Right renal pelvis (tissue), 4 donors: ENCODE measurements around the gene TBCK. TPM values are rescaled to one million over a fixed set of nuclear protein-coding genes. Genes with fewer than 3 reads are reported as not detected.

Experiments used
- DNase-seq, 4 donors: peaks; one replicate each; pipeline ENCODE4 v3.0.0-alpha.2; 2013; ENCODE audit warnings: low read depth in 4 of 4, low spot score in 3 of 4, missing footprints in 1 of 4
- polyA plus RNA-seq, 4 donors: library from polyadenylated mRNA; unstranded; fragments of 120-200 nt; gene quantifications; one replicate each; pipeline ENCODE4 v1.2.1, GENCODE V29; 2013; ENCODE audit not compliant: insufficient read length in 4 of 4

TBCK gene
- polyA plus RNA-seq, 4 donors: 54.1 to 68.1 (median 61.4) TPM

DNA sequence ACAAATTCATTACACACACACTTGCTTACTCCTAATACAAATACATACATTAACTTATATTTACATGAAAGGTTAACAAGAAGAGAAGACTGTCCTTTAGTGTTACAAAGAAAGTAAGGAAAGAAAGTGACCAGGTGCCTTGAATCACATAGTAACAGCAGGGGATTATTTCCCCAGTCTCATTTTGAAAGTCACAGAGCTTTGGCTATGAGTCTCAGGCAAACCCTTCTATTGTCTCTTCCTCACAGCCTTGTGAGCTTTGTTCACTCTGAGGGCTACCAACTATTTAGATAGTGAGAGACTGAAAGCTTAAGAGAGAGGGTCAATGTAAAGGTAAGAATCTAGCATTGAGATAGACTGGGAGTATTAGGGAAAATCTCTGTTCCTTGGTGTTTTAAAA, 259.1 kb downstream of the TBCK start:
- no peak for DNase-seq

GRCh38 chr4:106051514-106051913, 264.5 kb downstream of the TBCK start:
- no peak for DNase-seq

DNA sequence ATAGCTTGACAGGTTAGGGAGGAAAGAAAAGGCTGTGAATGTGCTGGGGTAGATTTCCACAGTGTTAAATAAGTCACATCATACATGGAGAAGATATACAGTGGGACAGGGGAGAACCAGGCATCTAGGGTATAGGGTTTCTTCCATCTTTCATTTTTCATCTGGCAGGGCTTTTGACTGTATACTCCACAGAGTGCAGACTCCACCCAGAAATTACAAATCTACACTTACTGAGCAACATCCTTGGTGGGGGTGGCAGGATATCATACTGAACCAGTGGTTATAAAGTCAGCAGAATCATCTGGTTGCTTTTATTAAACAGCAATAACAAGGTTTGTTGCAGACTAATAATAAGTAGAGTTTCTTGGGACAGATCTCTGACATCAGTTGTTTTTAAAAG, 266.5 kb downstream of the TBCK start:
- no peak for DNase-seq

DNA sequence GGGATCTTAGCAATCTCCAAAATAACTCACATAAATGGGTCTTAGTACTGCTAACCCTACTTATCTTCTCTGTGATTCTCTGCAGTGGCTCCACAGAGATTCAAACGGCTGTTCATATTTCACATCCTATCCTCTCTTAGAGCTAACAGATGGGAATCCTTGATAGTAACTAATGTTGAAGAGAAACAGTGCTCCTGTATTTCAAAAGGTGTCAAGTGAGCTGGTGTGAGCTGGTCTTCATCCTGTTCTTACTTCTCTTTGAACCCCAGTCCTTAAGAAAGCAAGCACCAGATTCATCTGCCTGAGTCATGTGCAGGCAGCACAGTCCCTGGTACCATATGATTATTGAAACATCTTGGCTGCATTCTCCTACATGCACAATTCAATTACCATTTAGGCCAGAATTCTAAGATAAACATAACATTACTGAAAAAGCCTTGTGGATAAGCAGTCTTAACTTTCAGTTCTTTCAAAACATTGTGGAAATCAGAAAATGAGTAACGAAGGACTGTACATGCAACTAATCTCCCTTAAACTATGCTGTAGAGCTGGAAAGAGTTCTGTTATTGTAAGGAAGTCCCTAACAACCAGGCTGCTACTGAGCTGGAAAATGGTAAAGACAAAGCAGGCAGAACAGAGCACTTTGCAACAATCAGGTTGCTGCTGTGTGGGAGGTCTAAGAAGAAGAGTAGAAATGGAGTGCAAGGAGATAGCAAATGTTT, 267.6 kb downstream of the TBCK start:
- no peak for DNase-seq

- DNase-seq: no peak
These were observed 269.9 kb downstream of the TBCK start for GRCh38 chr4:106046083-106046482.

DNA sequence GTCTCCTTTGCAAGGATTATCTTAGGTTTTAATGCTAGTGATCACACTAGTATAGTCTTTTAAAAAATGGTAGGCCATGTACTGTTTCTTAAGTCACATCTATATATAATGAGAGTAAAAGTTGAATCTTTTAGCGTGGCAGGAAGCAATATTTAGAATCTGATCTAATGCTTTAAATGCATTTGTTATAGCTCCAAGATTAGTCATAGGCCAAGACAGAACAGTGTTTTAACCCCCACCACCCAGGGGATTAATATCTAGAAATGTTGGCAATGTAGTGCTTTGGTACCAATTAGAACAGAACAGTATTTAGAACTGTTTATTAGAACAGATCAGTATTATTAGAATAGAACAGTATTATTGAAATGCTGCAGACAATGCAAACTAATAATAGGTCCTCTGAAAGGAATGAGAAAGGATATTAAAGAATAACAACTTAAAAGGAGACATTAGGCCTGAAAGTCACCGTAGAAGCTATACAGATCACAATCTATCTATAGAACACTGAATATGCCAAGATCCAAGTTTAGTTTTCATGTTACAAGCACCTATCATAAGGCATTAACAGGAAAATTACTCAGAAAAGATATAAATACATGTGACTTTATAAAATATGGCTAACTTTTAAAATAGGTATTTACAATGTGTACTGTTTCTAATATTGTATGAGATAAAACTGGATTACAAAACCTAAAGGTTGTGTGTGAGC, 274.6 kb downstream of the TBCK start:
- no peak for DNase-seq

GRCh38 chr4:106039796-106040195, 276.2 kb downstream of the TBCK start:
- no peak for DNase-seq

GRCh38 chr4:106038908-106039307, 277.1 kb downstream of the TBCK start:
- no peak for DNase-seq

- no peak for DNase-seq
These were observed 278.0 kb downstream of the TBCK start for GRCh38 chr4:106038012-106038411.

DNA sequence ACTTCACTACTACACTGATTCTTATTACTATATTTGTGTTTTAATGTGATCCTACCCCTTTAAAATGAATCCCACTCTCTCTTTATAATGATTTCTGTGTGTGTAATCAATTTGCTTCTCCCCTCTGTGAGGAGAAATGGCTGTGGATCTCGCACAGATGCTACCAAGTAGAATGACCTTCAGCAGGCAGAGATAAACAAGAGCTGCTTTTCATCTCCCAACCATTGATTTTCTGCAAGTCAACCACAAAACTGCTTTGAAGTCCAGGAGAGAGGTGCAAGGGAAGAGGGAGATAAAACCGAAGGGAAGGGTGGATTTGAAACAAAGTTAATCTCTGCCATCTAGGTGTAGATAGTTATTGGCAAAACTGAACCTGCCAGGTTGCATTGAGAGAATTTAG, 279.2 kb downstream of the TBCK start:
- DNase-seq: no peak

GRCh38 chr4:106036334-106036733, 279.7 kb downstream of the TBCK start:
- no peak for DNase-seq

- DNase-seq: no peak
These were observed 280.8 kb downstream of the TBCK start for GRCh38 chr4:106035204-106035603.

DNA sequence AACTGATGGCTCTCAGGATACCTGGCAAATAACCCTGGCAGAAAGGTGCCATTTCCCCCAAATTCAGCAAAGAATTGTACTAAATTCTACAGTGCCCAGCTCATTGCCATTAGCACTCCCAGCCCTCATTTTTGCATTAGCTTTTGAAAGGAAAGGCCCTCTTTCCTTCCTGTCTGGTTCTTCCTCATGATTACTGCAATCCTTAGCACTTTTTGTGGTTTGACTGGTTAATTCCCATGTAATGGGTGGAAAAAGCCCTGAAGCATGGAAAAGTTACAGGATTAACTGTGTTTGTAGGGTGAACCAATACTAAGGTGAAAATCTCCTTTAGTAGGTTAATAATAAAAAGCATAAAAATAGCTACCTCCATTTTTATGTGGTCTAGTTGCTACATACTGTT, 281.3 kb downstream of the TBCK start:
- DNase-seq: no peak

- no peak for DNase-seq
These were observed 281.8 kb downstream of the TBCK start for GRCh38 chr4:106034220-106034619.

DNA sequence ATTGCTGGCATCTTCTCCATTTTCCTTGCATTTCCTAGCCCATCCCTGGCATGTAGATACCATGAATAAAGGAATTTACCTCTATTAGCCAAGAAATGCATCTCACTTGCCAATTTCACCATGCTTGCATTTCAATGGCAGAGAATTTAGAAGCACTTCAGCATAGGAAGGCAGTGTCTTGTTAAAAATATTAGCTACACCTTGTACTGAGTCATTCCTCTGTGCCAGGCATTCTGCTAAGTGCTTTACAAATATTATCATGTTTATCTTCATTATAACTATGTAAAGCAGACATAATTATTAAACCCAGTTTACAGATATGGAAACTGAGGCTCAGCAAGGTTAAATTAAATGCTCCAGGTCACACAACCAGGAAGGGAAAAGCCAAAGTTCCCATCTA, 282.5 kb downstream of the TBCK start:
- DNase-seq: no peak

- DNase-seq: no peak
These were observed 283.1 kb downstream of the TBCK start for GRCh38 chr4:106032851-106033286.

DNA sequence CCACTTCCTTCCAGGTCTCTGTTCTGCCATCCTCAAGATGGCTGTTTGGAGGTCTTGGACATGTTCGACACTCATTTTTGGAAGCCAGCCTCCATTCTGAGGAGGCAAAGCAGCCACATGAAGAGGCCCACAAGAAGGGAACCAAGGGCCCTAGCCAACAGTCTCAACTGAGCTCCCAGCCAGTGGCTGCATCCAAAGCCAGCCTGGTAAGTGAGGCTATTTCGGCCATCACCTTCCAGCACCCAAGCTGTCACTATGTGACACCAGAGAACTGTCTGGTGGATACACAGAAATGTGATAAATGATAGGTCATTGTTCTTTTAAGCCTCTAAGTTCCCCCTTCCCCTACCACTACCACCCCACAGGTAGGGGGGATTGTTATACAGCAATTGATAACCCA, 293.6 kb downstream of the TBCK start:
- no peak for DNase-seq

- no peak for DNase-seq
These were observed 294.1 kb downstream of the TBCK start for GRCh38 chr4:106021737-106022410.

DNA sequence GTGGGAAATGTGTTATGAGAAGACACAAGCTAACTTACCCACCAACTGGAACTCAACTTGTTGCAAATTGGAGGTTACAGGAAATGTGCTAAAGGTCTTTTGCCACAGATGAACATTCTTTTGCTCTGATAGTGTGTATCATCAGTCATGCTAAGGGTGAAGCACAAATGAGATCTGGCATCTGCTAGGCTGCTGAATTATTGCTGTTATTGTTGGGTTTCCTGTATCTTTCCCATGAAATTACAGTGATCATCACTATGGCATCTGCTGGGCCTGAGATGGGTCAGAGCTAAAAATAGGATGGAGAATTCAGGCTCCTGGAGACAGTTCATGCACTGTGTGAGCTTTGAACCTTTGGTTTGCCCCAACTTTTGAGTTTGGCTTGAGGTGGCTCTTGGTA, 296.2 kb downstream of the TBCK start:
- DNase-seq: no peak

DNA sequence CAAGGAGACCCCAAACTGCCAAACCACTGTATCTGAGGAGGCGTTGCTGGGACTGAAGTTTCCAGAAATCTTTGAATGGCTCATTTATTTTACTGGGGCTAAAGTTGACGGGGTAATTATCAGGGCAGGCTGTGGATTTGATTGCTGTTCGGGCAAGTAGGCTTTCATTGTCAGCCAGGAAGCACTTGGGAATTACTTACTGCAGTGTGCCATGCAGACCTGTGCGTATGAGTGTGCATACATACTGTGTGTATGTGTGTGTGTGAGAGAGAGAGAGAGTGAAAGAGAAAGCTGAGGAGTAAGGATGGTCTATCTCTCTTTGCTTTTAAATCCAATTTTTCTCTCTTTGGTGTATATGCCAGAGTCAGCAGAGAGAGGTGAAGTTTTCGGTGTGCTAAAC, 298.0 kb downstream of the TBCK start:
- no peak for DNase-seq

- no peak for DNase-seq
These were observed 304.6 kb downstream of the TBCK start for GRCh38 chr4:106011387-106011786.

GRCh38 chr4:106010761-106011160, 305.2 kb downstream of the TBCK start:
- DNase-seq: no peak
